ENCODE results near the gene VSTM4.

Gene VSTM4

GRCh38 chr10:49107111-49107886 lies 8.0 kb downstream of the VSTM4 start:
- no peak for TF ChIP-seq CTCF (IDR thresholded peaks at IDR 0.05; ENCODE audit: low read depth, low read length, missing control alignments)
- H3K4me3 ChIP-seq (ENCODE audit: low read depth, low read length), result no peak overlapping the region
- no peak for DNase-seq (ENCODE audit: low read depth)

GRCh38 chr10:49106451-49106850 lies 8.9 kb downstream of the VSTM4 start:
- no peak for TF ChIP-seq CTCF (IDR thresholded peaks at IDR 0.05; ENCODE audit: low read depth, low read length, missing control alignments)
- DNase-seq (ENCODE audit: low read depth), result no peak
- H3K4me3 ChIP-seq (ENCODE audit: low read depth, low read length), result no peak overlapping the region

- TF ChIP-seq CTCF (IDR thresholded peaks at IDR 0.05; ENCODE audit: low read depth, low read length, missing control alignments), result no peak
- DNase-seq (ENCODE audit: low read depth), result no peak
- H3K4me3 ChIP-seq (ENCODE audit: low read depth, low read length), result no peak overlapping the region
Observed at GRCh38 chr10:49105076-49105475, 10.2 kb downstream of the VSTM4 start.

GRCh38 chr10:49104323-49104722 lies 11.0 kb downstream of the VSTM4 start:
- no peak for DNase-seq (ENCODE audit: low read depth)
- no peak overlapping the region for H3K4me3 ChIP-seq (ENCODE audit: low read depth, low read length)
- TF ChIP-seq CTCF (IDR thresholded peaks at IDR 0.05; ENCODE audit: low read depth, low read length, missing control alignments), result no peak

- no peak for DNase-seq (ENCODE audit: low read depth)
- no peak overlapping the region for H3K4me3 ChIP-seq (ENCODE audit: low read depth, low read length)
- TF ChIP-seq CTCF (IDR thresholded peaks at IDR 0.05; ENCODE audit: low read depth, low read length, missing control alignments), result no peak
Observed at GRCh38 chr10:49103761-49104160, 11.6 kb downstream of the VSTM4 start.

GRCh38 chr10:49099046-49099445 lies 16.3 kb downstream of the VSTM4 start:
- H3K4me3 ChIP-seq (ENCODE audit: low read depth, low read length), result no peak overlapping the region
- no peak for DNase-seq (ENCODE audit: low read depth)
- no peak for TF ChIP-seq CTCF (IDR thresholded peaks at IDR 0.05; ENCODE audit: low read depth, low read length, missing control alignments)

GRCh38 chr10:49096890-49097445 lies 18.4 kb downstream of the VSTM4 start:
- no peak overlapping the region for H3K4me3 ChIP-seq (ENCODE audit: low read depth, low read length)
- TF ChIP-seq CTCF (IDR thresholded peaks at IDR 0.05; ENCODE audit: low read depth, low read length, missing control alignments), result no peak
- no peak for DNase-seq (ENCODE audit: low read depth)
